GM21737 (cell line): ENCODE measurements around the gene SEPSECS.
"Not testable (repeated sequence)": the region's sequence is repeated elsewhere in the genome, so short reads cannot be mapped to it uniquely, and the experiment has no call there.

ENCODE experiments used
- ATAC-seq: cut with Tn5 transposase; IDR thresholded peaks from one replicate; pipeline ENCODE4 v1.9.1; 2021; ENCODE audit warnings: mild to moderate bottlenecking, moderate library complexity; ENCODE audit not compliant: unreplicated experiment

The SEPSECS gene

DNA sequence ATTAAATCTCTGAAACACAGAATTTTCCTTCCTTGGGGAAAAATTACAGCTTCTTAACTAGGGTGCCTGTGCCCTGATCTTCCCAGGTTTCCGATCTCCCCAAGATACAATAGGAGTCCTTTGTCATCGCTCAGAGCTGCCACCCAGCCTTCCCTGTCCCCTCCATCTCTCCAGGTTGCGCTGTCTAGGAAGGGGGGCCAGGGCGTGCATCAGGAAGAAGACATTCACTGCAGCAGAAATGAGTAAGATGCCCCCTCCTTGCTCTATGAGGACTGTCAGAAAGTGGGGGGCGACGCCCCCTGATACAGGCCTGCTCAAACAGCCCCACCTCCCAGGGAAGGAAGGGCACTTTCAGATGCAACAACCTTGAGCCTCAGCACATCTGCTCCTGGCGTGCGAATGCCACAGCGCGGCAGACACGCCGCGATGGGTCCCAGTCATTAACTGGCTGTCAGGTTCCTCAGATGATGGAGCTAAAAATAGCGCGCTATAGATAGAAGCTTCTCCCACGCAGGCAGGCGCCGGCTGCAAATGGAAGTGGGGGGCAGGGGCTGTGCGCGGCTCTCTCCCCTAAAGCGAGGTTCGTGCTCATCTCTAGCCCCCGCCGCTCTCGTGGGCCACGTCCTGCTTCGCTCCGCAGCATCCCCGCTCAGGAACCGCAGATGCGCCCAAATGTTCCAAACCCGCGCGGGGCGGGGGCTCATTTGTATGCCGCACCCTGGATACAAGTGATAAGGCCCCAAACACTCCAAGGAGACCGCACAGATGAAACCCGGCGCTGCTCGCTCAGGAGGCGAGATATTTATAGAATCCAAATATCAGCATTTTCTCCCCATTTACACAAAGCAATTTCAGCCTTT lies 71.9 kb downstream of the SEPSECS start:
- no peak for ATAC-seq

DNA sequence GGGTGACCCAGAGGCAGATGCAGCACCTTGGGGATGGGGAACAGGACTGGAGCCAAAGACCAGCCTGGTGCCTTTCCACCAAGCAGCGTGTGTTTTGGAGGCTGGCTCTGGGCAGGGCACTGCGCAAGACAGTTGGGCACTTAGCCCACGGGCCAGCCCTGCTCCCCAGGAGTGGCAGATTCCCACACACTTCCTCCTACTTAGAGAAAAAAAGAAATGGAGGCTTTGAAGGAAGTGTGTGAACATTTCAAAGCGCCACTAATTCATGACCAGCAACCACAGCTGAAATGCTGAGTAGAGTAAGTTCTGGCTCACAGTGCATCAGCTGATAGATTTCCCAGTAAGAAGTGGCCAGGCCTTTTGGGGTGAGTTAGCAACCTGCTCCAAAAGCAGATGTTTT lies 74.6 kb downstream of the SEPSECS start:
- ATAC-seq, result no peak

DNA sequence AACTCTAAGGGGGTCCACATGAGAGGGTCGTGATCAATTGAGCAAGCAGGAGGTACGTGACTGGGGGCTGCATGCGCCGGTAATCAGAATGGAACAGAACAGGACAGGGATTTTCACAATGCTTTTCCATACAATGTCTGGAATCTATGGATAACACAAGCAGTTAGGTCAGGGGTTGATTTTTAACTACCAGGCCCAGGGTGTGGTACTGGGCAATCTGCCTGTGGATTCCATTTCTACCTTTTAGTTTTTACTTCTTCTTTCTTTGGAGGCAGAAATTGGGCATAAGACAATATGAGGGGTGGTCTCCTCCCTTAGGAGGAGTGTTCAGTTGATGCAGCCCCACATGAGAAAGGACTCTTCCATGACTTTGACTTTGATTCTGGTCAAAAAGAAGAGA lies 76.8 kb downstream of the SEPSECS start:
- ATAC-seq, result not testable (repeated sequence)

DNA sequence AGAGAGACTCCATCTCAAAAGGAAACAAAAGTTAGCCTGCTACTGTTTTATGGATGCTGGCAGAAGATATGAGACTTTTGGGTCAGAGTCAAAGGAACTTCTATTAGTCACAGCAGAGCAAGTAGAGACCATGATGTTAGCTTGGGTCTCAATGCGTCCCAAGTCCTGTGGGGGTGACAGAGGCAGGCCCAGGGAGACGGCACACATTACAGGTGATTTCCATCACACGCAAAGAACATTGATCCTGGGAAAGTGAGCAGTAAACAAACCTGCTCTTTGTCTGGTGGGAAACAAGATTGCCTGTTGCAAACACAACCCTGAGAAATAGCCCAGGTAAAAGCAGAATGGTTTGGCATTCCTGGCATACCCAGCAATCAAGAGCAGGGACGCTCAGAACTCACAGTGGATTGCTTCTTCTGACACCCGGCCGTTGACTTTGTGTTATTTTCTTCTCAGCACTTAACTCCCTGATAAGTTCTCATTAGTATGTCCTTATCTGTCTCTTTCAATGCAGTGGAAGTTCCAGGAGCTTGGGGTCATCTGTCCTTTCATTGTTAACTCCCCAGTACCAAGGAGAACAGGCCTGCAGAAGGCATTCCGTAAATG lies 78.3 kb downstream of the SEPSECS start:
- no peak for ATAC-seq

DNA sequence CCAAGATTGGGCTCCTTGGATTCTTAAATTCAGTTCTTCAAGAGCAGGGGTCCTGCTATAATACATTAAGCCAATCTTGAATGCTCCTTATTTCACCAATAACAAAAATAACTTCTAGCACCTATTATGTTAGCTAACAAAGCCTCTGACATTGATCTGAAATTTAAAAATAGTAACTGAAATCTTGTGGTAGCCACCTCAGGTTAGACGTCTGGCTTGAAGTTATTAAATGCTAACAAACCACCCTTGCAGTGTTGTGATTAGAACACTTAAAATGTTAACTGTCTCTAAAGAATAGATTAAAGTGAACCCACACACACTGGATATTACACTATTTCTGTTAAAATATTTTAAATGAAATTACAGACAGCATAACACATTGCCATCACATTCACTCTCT lies 79.7 kb downstream of the SEPSECS start:
- ATAC-seq, result no peak

DNA sequence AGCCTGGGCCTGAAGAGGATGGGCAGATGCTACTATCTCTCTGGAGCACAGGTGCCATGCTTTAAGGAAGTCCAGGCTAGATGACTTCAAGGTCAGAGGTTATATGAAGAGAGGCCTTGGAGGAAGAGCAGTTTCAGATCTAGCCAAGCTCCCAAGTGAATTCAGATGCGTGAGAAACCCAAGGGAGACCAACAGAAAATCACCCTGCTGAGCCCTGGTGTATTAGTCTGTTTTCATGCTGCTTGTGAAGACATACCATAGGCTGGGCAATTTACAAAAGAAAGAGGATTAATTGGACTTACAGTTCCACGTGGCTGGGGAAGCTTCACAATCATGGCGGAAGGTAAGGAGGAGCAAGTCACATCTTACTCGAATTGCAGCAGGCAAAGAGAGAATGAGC lies 81.7 kb downstream of the SEPSECS start:
- ATAC-seq, result no peak

DNA sequence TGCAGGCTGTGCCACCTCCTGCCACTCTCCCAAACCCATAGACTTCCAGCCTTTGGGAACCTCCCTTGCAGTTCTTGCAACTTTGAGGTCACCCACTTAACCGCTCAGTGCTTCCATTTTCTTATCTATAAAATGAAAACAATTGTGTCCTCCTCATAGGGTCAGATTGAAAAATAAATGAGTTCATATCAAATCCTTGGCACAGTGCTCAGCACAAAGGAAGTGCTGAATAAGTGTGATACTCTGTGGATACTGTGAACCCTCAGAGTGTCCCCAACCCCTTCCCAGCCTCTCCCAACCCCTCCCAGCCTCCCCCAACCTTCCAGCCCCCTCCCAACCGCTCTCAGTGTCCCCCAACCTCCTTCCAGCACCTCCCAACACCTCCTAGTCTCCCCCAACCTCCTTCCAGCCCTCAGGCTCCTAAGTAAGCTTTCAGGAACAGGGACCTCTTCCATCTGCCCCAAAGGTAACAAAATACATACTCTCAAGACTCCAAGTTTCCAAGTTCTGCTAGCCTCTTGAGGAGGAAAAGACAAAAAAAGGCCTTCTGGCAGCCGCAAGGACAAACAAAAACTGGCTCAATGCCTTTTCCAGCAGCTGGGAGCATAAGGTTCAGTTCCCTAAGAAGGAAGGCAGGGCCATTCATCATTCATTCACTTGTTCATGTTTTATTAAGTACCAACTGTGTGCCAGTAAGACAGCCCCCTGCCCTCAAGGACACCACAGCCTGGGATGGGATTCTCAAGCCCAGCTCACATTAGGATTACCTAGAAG lies 83.4 kb downstream of the SEPSECS start:
- no peak for ATAC-seq

DNA sequence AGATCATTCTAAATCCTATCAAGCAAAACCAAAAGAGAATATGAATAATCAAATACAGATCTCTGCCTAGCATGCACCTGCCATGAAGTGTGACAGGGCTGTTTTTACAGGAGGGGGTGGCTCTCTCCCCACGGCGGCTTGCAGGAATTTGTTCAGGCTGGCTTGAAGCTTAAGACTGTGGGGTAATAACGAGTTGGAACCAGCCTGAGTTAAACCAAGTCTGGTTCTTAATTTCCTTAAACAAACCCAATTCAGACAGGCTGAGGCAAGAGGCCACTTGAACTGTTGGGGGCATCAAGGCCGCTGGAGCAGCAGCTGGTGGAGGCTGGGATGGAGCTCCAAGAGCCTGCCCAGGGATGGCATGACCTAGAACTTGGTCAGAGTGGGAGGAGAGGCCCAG lies 84.4 kb downstream of the SEPSECS start:
- ATAC-seq, result no peak

DNA sequence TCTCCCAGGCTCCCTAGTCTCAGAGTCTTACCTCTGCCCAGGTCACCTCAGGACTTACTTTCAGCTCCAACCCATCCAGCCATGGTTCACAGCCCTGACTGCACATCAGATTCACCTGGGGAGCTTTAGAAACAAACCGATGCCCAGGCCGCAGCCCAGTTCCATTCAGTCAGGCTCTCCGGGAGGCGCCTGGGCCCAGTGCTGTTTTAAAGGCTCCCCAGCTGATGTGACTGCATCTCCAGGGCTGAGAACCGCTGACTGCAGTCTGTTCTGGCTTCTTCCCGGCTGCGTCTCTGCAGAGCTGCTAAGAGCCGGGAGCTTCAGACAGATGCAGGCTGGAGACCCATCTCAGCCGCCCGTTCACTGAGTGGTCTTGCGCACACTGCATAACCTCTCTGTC lies 85.1 kb downstream of the SEPSECS start:
- ATAC-seq, result no peak

DNA sequence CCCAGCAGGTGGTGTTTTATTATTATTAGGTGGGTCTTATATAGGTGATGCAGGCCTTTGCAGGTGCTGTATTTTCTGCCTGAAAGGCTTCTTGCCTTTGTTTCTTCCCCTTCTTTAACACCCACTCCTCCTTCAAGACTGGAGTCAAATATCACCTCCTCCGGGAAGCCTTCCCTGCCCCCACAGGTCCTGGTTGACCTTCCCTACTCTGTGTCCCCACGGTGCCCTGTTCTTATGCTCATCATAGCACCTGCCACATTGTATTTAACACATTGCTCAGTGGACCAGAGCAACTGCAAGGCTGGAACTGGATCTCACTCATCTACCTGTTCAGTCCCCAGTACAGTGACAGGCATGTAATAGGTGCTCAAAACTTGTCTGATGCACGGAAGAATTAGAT lies 89.7 kb downstream of the SEPSECS start:
- no peak for ATAC-seq
